HG03460 (cell line): ENCODE results near the gene AP4S1.

Experiments used
- ATAC-seq: cut with Tn5 transposase; IDR thresholded peaks from one replicate; pipeline ENCODE4 v1.9.1; 2021; ENCODE audit not compliant: unreplicated experiment

Gene AP4S1

DNA sequence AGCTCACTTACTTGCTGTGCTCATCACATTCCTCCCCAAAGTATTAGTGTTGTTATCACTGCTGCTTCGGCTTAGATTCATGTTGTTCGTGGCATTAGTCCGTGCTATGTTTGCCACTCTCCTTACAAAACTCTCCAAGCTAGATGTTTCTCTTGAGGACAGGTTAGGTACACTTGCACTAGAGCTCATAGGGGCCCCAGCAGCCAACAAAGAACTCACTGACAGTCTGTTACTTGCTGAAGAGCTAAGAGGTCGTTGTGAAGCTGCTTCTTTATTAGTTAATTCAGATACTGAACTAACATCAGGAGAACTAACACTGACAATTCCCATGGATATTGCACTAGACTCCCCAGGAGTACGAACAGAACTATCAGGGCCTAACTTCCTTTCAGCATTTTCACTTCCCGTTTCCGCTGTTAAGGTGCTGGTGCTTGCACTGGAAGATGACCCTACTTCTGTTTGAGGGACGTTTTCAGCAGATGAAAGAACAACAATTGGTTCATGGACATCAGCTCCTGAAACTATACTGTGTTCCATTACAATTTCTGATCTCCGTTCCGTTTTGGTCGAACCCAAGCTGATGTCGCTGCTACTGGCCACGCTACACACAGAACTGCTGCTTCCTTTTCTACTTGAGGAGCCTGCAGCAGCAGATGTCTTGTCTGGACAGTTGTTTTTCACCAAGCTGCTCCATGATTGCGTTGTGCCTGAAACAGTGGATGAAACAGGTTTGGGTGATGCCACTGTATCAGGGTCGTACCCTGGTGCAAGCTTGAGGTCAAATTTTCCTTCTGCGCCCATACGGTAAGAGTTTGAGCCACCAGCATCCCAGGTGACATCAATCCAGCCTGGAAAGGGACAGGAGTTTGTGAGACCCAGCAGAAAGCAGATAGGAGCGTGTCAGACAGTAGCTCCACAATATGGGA is 103.4 kb downstream of the AP4S1 start:
- ATAC-seq, result no peak

DNA sequence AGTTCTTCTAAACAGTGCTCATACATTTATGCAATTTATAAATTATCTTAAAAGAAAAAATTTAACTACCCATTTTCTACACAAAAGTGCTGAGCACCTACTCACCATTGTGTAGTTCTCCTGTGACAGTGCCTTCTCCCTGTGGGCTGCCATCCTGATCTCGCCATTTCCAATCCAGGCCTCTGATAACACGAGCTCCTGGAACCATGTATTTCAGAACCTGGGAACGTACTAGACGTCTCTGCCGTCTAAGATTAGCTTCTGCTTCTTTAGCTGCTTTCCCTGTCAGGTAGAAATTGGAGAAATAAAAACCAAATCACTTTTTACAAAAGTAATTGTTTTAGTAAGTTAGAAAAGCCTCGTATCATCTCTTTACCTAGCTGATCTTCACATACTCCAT is 107.7 kb downstream of the AP4S1 start:
- no peak for ATAC-seq

DNA sequence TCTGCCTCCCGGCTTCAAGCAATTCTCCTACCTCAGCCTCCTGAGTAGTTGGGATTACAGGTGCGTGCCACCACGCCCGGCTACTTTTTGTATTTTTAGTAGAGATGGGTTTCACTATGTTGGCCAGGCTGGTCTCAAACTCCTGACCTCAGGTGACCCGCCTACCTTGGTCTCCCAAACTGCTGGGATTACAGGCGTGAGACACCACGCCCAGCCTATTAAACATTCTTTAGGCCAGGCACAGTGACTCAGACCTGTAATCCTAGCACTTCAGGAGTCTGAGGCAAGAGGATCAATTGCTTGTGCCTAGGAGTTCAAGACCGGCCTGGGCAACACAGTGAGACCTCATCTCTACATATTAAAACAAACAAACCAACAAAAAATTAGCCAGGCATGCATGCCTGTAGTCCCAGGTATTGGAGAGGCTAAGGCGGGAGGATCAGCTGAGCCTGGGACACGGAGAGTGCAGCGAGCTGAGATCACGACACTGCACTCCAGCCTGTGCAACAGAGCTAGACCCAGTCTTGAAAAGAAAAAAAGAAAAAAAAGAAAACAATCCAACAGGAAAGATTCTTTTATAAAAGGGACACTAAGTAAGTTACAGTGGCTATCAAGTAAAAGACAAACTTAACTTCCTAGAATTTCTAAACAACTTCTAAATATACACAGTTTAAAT is 111.9 kb downstream of the AP4S1 start:
- no peak for ATAC-seq

DNA sequence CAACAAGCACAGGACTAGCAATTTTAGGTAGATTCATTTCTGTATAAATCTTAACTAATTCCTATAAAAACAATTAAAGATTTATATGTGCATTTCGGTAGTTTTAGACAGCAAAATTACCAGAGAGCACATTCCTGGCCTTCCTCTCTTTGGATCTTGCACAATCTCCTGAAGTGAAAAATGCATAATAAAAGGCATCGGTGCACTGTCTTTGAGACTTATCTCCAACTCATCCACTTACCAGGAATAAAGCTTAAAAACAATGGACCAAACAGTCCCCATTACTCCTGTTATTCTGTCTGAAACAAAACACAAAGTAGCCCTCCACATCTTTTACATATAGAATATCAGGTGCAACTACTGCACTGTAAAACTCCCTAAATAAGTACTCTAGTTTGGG is 112.9 kb downstream of the AP4S1 start:
- ATAC-seq, result no peak

DNA sequence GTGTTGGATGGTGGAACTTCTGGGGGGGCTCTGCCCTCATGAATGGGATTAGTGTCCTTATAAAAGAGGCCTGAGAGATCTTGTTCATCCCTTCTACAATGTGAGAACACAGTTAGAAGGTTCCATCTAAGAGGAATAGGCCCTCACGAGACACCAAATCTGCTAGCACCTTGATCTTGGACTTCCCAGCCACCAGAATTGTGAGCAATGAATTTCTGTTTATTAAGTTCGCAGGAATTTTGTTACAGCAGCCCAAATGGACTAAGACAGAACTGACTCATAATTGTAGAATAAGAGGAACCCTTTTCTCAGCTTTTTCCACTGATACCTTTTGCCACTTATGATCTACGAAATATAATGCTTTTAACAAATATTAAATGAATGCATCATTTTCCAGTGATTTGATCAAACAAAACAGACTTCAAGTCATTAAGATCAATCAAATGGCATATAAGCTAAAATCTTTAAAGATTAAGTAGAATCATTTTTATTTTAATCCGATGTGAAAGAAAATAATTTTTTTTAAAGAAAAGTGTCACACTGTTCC is 113.9 kb downstream of the AP4S1 start:
- ATAC-seq, result no peak

DNA sequence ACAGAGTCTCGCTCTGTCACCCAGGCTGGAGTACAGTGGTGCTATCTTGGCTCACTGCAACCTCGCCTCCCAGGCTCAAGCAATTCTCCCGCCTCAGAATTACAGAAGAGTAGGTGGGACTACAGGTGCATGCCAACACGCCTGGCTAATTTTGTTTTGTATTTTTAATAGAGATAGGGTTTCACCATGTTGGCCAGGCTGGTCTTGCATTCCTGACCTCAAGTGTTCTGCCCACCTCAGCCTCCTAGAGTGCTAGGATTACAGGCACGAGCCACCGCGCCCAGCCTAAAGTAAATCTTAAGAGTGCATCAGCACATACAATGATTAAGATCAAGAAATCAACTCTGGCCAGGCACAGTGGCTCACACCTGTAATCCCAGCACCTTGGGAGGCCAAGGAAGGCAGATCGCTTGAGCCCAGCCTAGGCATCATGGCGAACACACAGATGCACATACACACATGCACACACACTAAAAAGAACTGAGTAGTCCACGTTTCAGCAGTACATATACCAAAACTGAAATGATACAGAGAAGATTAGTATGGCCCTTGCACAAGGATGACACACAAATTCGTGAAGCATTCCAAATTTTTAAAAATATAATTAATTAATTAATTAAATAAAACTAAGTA is 117.1 kb downstream of the AP4S1 start:
- ATAC-seq, result no peak
